ENCODE data around the gene NEURL3. TPM values are rescaled to one million over a fixed set of nuclear protein-coding genes. Genes with fewer than 3 reads are reported as not detected.
"Not testable (repeated sequence)": the region's sequence is repeated elsewhere in the genome, so short reads cannot be mapped to it uniquely, and the experiment has no call there.

The NEURL3 gene, protein sequence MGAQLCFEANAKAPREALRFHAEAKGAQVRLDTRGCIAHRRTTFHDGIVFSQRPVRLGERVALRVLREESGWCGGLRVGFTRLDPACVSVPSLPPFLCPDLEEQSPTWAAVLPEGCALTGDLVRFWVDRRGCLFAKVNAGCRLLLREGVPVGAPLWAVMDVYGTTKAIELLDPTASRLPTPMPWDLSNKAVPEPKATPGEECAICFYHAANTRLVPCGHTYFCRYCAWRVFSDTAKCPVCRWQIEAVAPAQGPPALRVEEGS
- under 1 TPM in 1 of 5 donors, not detected in 4; 0.23 TPM for total RNA-seq
- not detected for total RNA-seq (2013)
- 0 to 2.4 (median 0.23) reads per million in 29 experiments for total RNA-seq

DNA sequence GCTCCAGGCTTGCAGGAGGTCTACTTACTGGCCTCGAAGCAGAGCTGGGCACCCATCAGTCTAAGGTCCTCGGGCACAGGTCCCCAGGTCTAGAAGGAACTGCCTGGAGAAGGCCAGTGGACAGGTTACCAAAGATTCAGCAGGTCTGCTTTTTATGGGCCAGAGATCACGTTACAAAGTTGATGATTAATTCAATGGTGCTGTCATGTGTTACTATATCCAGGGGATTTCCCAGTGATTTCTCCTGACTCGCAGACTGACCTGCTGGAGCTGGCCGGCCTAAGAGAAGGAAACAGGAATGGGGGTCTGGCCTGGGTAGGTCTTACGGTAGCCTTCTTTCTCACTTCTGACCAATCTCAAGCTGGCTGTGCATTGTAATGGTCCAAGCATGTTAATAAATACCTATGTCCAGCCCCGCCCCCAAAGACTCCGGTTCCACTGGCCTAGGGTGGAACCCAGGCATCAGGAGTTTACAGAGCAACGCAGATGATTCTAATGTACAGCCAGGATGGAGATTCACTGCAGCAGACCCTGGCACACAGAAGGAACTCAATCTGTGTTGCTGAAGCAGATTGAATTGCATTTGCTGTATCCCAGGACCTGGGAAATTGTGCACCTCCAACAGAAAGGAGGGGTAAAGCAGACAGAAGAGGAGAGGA is at the start of gene NEURL3:
NEURL3 (minus strand) TSS at position 127 of the 659 bp plus-strand sequence; CDS start at position 56, 71 bp downstream.
- Histone ChIP-seq H3K27me3 (replicated peaks in 1 of 2; ENCODE audit: control insufficient read depth in 2 of 2, extremely low read depth in 1 of 2, insufficient read depth in 2 of 2, low read length in 1 of 2) (peaks cover 0 to 48% of the 10 kb centered on the region in 2 experiments), H3K36me3 (ENCODE audit: control insufficient read depth in 2 of 2, extremely low read depth in 1 of 2, insufficient read depth in 1 of 2, low read length in 1 of 2) (no peaks in the 10 kb centered on the region), H3K27ac (ENCODE audit: low read length) (no peak within 1 kb of the TSS), H3K9me3 (no peaks in the 10 kb centered on the region), H3K4me1 (ENCODE audit: control insufficient read depth in 1 of 2, extremely low read depth in 1 of 2, insufficient read depth in 2 of 2, low read length in 2 of 2) (peaks cover 5 to 35% of the 10 kb centered on the region in 2 experiments), H3K4me3 (ENCODE audit: control insufficient read depth in 1 of 2, extremely low read depth in 1 of 2, low read length in 1 of 2) (no peak within 1 kb of the TSS)
- Mint-ChIP-seq H3K36me3 (no peaks in the 10 kb centered on the region), H3K9me3 (no peaks in the 10 kb centered on the region), H3K4me3 (no peak within 1 kb of the TSS), H3K27me3 (peaks cover 3 to 11% of the 10 kb centered on the region in 2 donors), H3K4me1 (peaks cover 24 to 31% (median 26%) of the 10 kb centered on the region in 3 donors), H3K27ac (no peak within 1 kb of the TSS)
- ATAC-seq (replicated peaks in 1 of 4) (no peak), DNase-seq (no peak)
- ChIA-PET CTCF (interaction anchor here in 1 of 2 donors (0.5 to 0.9 kb wide), 2 partner anchors 170 to 173 kb away, joined by 3 read pairs; partner anchors contain the start of gene NCAPH), POLR2A (no interaction called here)
- WGBS (ENCODE audit: insufficient coverage): 83% methylated on average over 6 of the region's 9 CpGs

DNA sequence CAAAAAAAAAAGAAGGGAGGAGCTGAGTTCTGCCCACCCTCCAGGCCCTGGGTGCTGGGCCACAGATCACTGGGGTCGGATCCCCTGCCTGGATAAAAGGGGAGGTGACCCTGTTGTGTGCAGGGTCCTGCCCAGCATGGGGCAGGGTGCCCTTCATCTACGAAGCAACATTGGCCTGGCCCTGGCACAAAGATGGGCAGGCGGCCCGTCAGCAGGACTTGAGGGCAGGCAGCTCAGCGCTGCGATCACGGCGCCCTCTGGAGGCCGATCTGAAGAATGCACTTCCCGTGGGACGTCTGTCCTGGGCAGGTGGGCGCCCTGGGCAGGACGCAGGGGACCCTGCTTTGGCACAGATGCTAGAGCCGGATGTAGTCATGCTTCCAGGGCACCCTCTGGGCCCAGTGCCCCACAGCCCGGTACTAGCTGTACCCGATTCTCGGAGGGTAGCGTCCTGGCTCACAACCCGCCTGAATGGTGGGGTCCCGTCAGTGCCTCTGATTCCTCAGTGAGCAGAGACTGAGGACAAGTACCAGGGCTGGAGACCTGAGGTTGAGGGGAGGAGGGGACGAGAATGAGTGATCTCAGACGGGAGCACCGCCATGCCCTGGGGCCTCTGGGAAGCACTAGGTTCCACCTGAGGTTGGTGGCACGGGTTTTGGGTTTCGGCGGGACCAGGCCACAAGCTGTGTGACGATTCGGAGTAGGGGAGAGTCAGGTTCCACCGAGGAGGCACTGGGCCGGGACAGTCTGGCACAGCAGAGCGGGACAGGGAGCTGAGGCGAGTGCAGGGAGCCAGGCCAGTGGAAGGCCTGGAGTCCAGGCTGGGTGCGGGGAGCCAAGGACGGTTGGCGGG is 49.4 kb upstream of the NEURL3 start:
- DNase-seq (peak; percentile 35 to 87 (median 61)), ATAC-seq (replicated peaks in 1 of 4) (peak; percentile 47 to 76 (median 74))
- ChIA-PET POLR2A (interaction anchor here (0.6 to 1.3 kb wide), 6 partner anchors 13 to 406 kb away, joined by 3 to 8 read pairs (median 4); partner anchors contain the start of genes ARID5A (in 1 of the 2) and STARD7 (in 1 of the 2)), CTCF (interaction anchor here (0.6 to 3.6 kb wide), 15 partner anchors 12 to 147 kb away, joined by 3 to 48 read pairs (median 4); partner anchors contain the start of gene ARID5A (in 1 of the 2))
- Histone ChIP-seq H3K4me1 (ENCODE audit: control insufficient read depth in 1 of 2, extremely low read depth in 1 of 2, insufficient read depth in 2 of 2, low read length in 2 of 2) (peaks cover 0 to 20% of the 10 kb centered on the region in 2 experiments), H3K27me3 (replicated peaks in 1 of 2; ENCODE audit: control insufficient read depth in 2 of 2, extremely low read depth in 1 of 2, insufficient read depth in 2 of 2, low read length in 1 of 2) (no peaks in the 10 kb centered on the region), H3K4me3 (ENCODE audit: control insufficient read depth in 1 of 2, extremely low read depth in 1 of 2, low read length in 1 of 2) (no peak overlapping the region), H3K9me3 (no peaks in the 10 kb centered on the region), H3K27ac (ENCODE audit: low read length) (no peak overlapping the region), H3K36me3 (ENCODE audit: control insufficient read depth in 2 of 2, extremely low read depth in 1 of 2, insufficient read depth in 1 of 2, low read length in 1 of 2) (peaks cover 12 to 34% of the 10 kb centered on the region in 2 donors)
- peak overlapping the region in 1 of 2 donors; percentile 79 for H3K27ac Mint-ChIP-seq
- peak overlapping the region; percentile 6 to 39 (median 28) for H3K4me3 Mint-ChIP-seq
- peaks cover 22 to 36% (median 32%) of the 10 kb centered on the region in 3 donors for H3K4me1 Mint-ChIP-seq
- H3K27me3 Mint-ChIP-seq: no peaks in the 10 kb centered on the region
- H3K36me3 Mint-ChIP-seq: peaks cover 3% of the 10 kb centered on the region
- WGBS (ENCODE audit: insufficient coverage): 39% methylated on average over 35 of the region's 35 CpGs
- no peaks in the 10 kb centered on the region for H3K9me3 Mint-ChIP-seq

DNA sequence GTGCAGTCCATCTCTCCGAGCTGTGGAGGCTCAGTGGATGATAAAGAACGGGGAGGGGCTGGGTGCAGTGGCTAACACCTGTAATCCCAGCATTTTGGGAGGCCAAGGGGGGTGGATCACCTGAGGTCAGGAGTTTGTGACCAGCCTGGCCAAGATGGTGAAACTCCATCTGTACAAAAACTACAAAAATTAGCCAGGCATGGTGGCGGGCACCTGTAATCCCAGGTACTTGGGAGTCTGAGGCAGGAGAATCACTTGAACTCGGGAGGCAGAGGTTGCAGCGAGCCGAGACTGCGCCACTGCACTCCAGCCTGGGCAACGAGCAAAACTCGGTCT is 48.8 kb upstream of the NEURL3 start:
- H3K27me3 ChIP-seq (replicated peaks in 1 of 2; ENCODE audit: control insufficient read depth in 2 of 2, extremely low read depth in 1 of 2, insufficient read depth in 2 of 2, low read length in 1 of 2): not testable (repeated sequence)
- CTCF ChIA-PET: interaction anchor here (0.6 to 3.6 kb wide), 14 partner anchors 13 to 147 kb away, joined by 3 to 48 read pairs (median 4); partner anchors contain the start of gene ARID5A (in 1 of the 2)
- H3K4me3 Mint-ChIP-seq: peak overlapping the region in 2 of 3 donors; percentile 28 to 39

DNA sequence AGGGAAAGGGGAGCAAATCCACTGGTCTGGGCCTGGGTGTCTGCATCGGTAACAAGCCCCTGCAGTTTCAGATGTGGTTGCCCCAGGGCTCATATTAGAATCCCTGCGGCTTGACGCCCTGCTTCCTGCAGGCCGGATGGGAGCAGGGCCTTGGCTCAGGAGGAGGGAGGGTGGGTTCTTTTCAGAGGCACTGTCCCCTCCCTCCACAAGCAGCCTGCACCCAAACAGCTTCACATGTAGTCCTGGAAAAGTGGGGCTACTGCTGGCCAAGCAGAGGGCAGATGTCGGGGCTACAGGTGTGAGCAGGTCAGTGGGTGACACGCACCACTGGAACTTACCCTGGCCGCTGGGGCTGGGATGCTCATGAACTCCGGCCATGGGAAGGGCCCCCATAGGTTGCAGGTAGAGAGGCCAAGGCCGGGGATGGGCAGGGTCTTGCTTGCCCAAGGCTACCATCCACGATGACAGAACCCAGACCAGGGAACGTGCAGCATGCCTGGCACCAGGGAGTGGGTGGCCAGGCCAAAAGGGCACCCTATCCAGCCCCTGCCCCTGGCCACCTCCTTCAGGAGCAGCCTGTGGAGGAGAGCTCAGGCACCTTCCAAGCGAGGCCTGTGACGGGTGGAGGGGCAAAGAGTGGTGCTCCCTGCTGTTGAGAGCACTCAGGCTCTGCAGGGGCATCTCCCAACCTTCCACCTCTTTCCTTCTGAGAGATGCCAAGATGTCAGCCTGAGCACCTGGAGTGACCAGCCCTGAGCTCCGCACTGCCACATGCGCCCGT is 48.2 kb upstream of the NEURL3 start:
- Mint-ChIP-seq H3K9me3 (no peaks in the 10 kb centered on the region), H3K27me3 (no peaks in the 10 kb centered on the region), H3K36me3 (peaks cover 7% of the 10 kb centered on the region), H3K4me3 (peak overlapping the region in 1 of 3 donors; percentile 39), H3K4me1 (peaks cover 22 to 36% (median 32%) of the 10 kb centered on the region in 3 donors), H3K27ac (peak overlapping the region in 1 of 2 donors; percentile 79)
- DNase-seq (peak in 1 of 35 experiments; percentile 24), ATAC-seq (replicated peaks in 1 of 4) (peak in 2 of 4 experiments; percentile 5 to 10)
- Histone ChIP-seq H3K9me3 (no peaks in the 10 kb centered on the region), H3K36me3 (ENCODE audit: control insufficient read depth in 2 of 2, extremely low read depth in 1 of 2, insufficient read depth in 1 of 2, low read length in 1 of 2) (peaks cover 19 to 45% of the 10 kb centered on the region in 2 donors), H3K27ac (ENCODE audit: low read length) (no peak overlapping the region), H3K27me3 (replicated peaks in 1 of 2; ENCODE audit: control insufficient read depth in 2 of 2, extremely low read depth in 1 of 2, insufficient read depth in 2 of 2, low read length in 1 of 2) (no peaks in the 10 kb centered on the region), H3K4me1 (ENCODE audit: control insufficient read depth in 1 of 2, extremely low read depth in 1 of 2, insufficient read depth in 2 of 2, low read length in 2 of 2) (peaks cover 0 to 20% of the 10 kb centered on the region in 2 experiments), H3K4me3 (ENCODE audit: control insufficient read depth in 1 of 2, extremely low read depth in 1 of 2, low read length in 1 of 2) (no peak overlapping the region)
- ChIA-PET CTCF (interaction anchor here (0.5 to 3.6 kb wide), 12 partner anchors 13 to 299 kb away, joined by 3 to 48 read pairs (median 4); partner anchors contain the start of gene ARID5A (in 1 of the 2)), POLR2A (interaction anchor here (0.5 to 1.3 kb wide), 6 partner anchors 12 to 22 kb away, joined by 3 to 8 read pairs (median 4); partner anchors contain the start of gene ARID5A (in 1 of the 2))
- WGBS (ENCODE audit: insufficient coverage): 92% methylated on average over 10 of the region's 16 CpGs

More for the DNA sequence above, 48.8 kb upstream of the NEURL3 start:
- DNase-seq: peak in 1 of 35 experiments; percentile 14
- peaks cover 14 to 40% of the 10 kb centered on the region in 2 donors for H3K36me3 ChIP-seq (ENCODE audit: control insufficient read depth in 2 of 2, extremely low read depth in 1 of 2, insufficient read depth in 1 of 2, low read length in 1 of 2)
- ATAC-seq (replicated peaks in 1 of 4); H3K4me3 ChIP-seq (ENCODE audit: control insufficient read depth in 1 of 2, extremely low read depth in 1 of 2, low read length in 1 of 2); H3K9me3 ChIP-seq; H3K36me3 Mint-ChIP-seq; H3K27me3 Mint-ChIP-seq; H3K9me3 Mint-ChIP-seq; H3K27ac ChIP-seq (ENCODE audit: low read length): not testable (repeated sequence)
- peaks cover 22 to 36% (median 32%) of the 10 kb centered on the region in 3 donors for H3K4me1 Mint-ChIP-seq
- POLR2A ChIA-PET: interaction anchor here (0.6 to 1.3 kb wide), 7 partner anchors 12 to 406 kb away, joined by 3 to 8 read pairs (median 4); partner anchors contain the start of genes ARID5A (in 1 of the 2) and STARD7 (in 1 of the 2)
- H3K4me1 ChIP-seq (ENCODE audit: control insufficient read depth in 1 of 2, extremely low read depth in 1 of 2, insufficient read depth in 2 of 2, low read length in 2 of 2): peaks cover 0 to 20% of the 10 kb centered on the region in 2 experiments
- WGBS (ENCODE audit: insufficient coverage): 23% methylated on average over 8 of the region's 9 CpGs
- H3K27ac Mint-ChIP-seq: peak overlapping the region in 1 of 2 donors; percentile 79

DNA sequence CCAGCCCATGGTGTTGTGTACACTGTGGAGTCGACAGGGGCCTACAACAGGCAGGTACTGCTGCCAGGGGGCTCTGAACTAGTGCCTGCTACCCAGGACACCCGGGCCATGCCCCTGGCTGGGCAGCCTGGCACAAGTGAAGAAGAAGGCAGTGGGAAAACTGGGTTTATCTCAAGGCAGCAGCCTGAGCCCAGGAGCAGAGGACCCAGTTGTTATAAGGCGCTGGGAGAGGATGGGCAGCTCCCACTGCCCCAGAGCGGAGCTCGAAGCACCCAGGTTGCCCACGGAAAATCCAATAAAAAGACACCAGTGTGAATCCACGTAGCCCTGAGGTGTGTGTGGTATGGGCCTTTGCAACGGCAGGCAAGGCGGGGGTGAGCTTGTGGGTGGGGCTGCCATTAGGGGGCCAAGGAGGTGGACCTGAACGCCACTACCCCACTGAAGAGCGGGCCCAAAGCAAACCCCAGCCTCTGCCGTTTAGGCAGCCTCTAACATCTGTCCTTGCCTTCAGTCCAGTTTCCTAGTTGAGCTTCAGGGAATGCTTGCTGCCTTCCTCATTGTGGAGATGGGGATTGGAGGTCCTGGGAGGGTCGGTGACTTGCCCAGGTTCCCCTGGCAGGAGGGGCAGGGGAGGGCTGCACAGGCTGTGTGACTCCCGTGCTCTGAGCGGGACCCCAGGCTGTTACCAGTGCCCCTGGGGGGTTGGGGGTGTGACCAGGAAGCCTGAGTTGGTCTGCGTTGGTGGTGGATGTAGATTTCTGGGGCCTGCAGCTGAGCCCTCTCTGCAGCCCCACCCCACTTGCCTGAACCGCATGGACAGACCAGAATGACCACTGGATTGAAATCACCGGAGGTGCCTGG is 47.4 kb upstream of the NEURL3 start:
- POLR2A ChIA-PET: interaction anchor here in 1 of 2 donors (0.8 kb wide), 1 partner anchor 14 kb away, joined by 3 read pairs; no protein-coding TSS in a partner anchor

More for the DNA sequence above, 47.4 kb upstream of the NEURL3 start:
- Histone ChIP-seq H3K27me3 (replicated peaks in 1 of 2; ENCODE audit: control insufficient read depth in 2 of 2, extremely low read depth in 1 of 2, insufficient read depth in 2 of 2, low read length in 1 of 2) (no peaks in the 10 kb centered on the region), H3K4me3 (ENCODE audit: control insufficient read depth in 1 of 2, extremely low read depth in 1 of 2, low read length in 1 of 2) (no peak overlapping the region), H3K27ac (ENCODE audit: low read length) (no peak overlapping the region), H3K4me1 (ENCODE audit: control insufficient read depth in 1 of 2, extremely low read depth in 1 of 2, insufficient read depth in 2 of 2, low read length in 2 of 2) (peaks cover 0 to 22% of the 10 kb centered on the region in 2 experiments), H3K36me3 (ENCODE audit: control insufficient read depth in 2 of 2, extremely low read depth in 1 of 2, insufficient read depth in 1 of 2, low read length in 1 of 2) (peaks cover 19 to 53% of the 10 kb centered on the region in 2 donors), H3K9me3 (no peaks in the 10 kb centered on the region)
- CTCF ChIA-PET: interaction anchor here in 1 of 2 donors (0.5 to 3.6 kb wide), 2 partner anchors 13 to 300 kb away, joined by 7 to 48 read pairs; partner anchors contain the start of gene ARID5A
- DNase-seq: peak in 1 of 35 experiments; percentile 10
- H3K36me3 Mint-ChIP-seq: peaks cover 11% of the 10 kb centered on the region
- peak overlapping the region in 1 of 3 donors; percentile 49 for H3K4me3 Mint-ChIP-seq
- 95% methylated on average over 5 of the region's 18 CpGs for WGBS (ENCODE audit: insufficient coverage)
- peak in 2 of 4 experiments; percentile 7 for ATAC-seq (replicated peaks in 1 of 4)
- H3K27ac Mint-ChIP-seq: peak overlapping the region in 1 of 2 donors; percentile 39
- no peaks in the 10 kb centered on the region for H3K9me3 Mint-ChIP-seq
- H3K27me3 Mint-ChIP-seq: no peaks in the 10 kb centered on the region
- peaks cover 23 to 40% (median 36%) of the 10 kb centered on the region in 3 donors for H3K4me1 Mint-ChIP-seq

All from T-cell (primary cell).